Memory B cell (primary cell): ENCODE results near the gene DPM1.

Experiments used
- ATAC-seq: fragments of 150-1000 bp; cut with Tn5 transposase; 2 replicates; pipeline ENCODE4 v1.10.0; 2021; ENCODE audit warnings: low read depth, mild to moderate bottlenecking, moderate library complexity
- DNase-seq, 2 donors: peaks; one replicate each; pipeline ENCODE4 v3.0.0; 2022; ENCODE audit warnings: low spot score in 2 of 2
- H3K27ac Mint-ChIP-seq: one replicate; pipeline ENCODE4 v1.8.0; 2022; ENCODE audit warnings: mild to moderate bottlenecking, moderate library complexity, mixed read lengths
- H3K27me3 Mint-ChIP-seq: one replicate; pipeline ENCODE4 v1.8.0; 2022; ENCODE audit warnings: mixed read lengths
- H3K36me3 Mint-ChIP-seq: one replicate; pipeline ENCODE4 v1.8.0; 2022; ENCODE audit warnings: mild to moderate bottlenecking, mixed read lengths
- H3K4me1 Mint-ChIP-seq: one replicate; pipeline ENCODE4 v1.8.0; 2022; ENCODE audit warnings: mixed read lengths
- H3K4me3 Mint-ChIP-seq: one replicate; pipeline ENCODE4 v1.8.0; 2022; ENCODE audit warnings: mild to moderate bottlenecking, moderate library complexity, mixed read lengths
- H3K9me3 Mint-ChIP-seq: one replicate; pipeline ENCODE4 v1.8.0; 2022; ENCODE audit warnings: mixed read lengths

The DPM1 gene

GRCh38 chr20:50911716-50912115 is 46.6 kb downstream of the DPM1 start:
- Mint-ChIP-seq H3K27ac (peak overlapping the region; percentile 84), H3K9me3 (no peaks in the 10 kb centered on the region), H3K27me3 (no peaks in the 10 kb centered on the region), H3K4me3 (no peak overlapping the region), H3K36me3 (peaks cover 6% of the 10 kb centered on the region), H3K4me1 (peaks cover 58% of the 10 kb centered on the region)
- no peak for DNase-seq
- no peak for ATAC-seq

GRCh38 chr20:50911030-50911429 is 47.3 kb downstream of the DPM1 start:
- H3K27ac Mint-ChIP-seq: peak overlapping the region; percentile 84
- no peaks in the 10 kb centered on the region for H3K27me3 Mint-ChIP-seq
- H3K9me3 Mint-ChIP-seq: no peaks in the 10 kb centered on the region
- DNase-seq (no peak), ATAC-seq (no peak)
- H3K36me3 Mint-ChIP-seq: peaks cover 6% of the 10 kb centered on the region
- peak overlapping the region; percentile 4 for H3K4me3 Mint-ChIP-seq
- H3K4me1 Mint-ChIP-seq: peaks cover 53% of the 10 kb centered on the region

GRCh38 chr20:50909413-50909812 is 48.9 kb downstream of the DPM1 start:
- Mint-ChIP-seq H3K27ac (peak overlapping the region; percentile 55), H3K4me1 (peaks cover 44% of the 10 kb centered on the region), H3K4me3 (no peak overlapping the region), H3K9me3 (no peaks in the 10 kb centered on the region), H3K36me3 (peaks cover 6% of the 10 kb centered on the region), H3K27me3 (no peaks in the 10 kb centered on the region)
- DNase-seq (no peak), ATAC-seq (no peak)

GRCh38 chr20:50904067-50904570 is 54.2 kb downstream of the DPM1 start:
- Mint-ChIP-seq H3K36me3 (peaks cover 12% of the 10 kb centered on the region), H3K9me3 (no peaks in the 10 kb centered on the region), H3K4me1 (peaks cover 27% of the 10 kb centered on the region), H3K4me3 (no peak overlapping the region), H3K27ac (peak overlapping the region; percentile 83), H3K27me3 (no peaks in the 10 kb centered on the region)
- ATAC-seq (peak; percentile 22), DNase-seq (no peak)

- no peak overlapping the region for H3K4me3 Mint-ChIP-seq
- ATAC-seq: no peak
- peaks cover 27% of the 10 kb centered on the region for H3K4me1 Mint-ChIP-seq
- H3K9me3 Mint-ChIP-seq: no peaks in the 10 kb centered on the region
- peaks cover 12% of the 10 kb centered on the region for H3K36me3 Mint-ChIP-seq
- no peak for DNase-seq
- peak overlapping the region; percentile 83 for H3K27ac Mint-ChIP-seq
- no peaks in the 10 kb centered on the region for H3K27me3 Mint-ChIP-seq
Observed at GRCh38 chr20:50903353-50904051, 54.8 kb downstream of the DPM1 start.

- H3K36me3 Mint-ChIP-seq: peaks cover 20% of the 10 kb centered on the region
- ATAC-seq: no peak
- no peak overlapping the region for H3K4me3 Mint-ChIP-seq
Observed at GRCh38 chr20:50901301-50901700, 57.0 kb downstream of the DPM1 start.

GRCh38 chr20:50900261-50900660 is 58.1 kb downstream of the DPM1 start:
- Mint-ChIP-seq H3K27me3 (no peaks in the 10 kb centered on the region), H3K4me1 (peaks cover 25% of the 10 kb centered on the region), H3K9me3 (no peaks in the 10 kb centered on the region), H3K4me3 (no peak overlapping the region), H3K27ac (no peak overlapping the region), H3K36me3 (peaks cover 20% of the 10 kb centered on the region)
- no peak for DNase-seq
- ATAC-seq: no peak

More at GRCh38 chr20:50901301-50901700, 57.0 kb downstream of the DPM1 start:
- no peak for DNase-seq
- peak overlapping the region; percentile 83 for H3K27ac Mint-ChIP-seq
- no peaks in the 10 kb centered on the region for H3K27me3 Mint-ChIP-seq
- H3K9me3 Mint-ChIP-seq: no peaks in the 10 kb centered on the region
- H3K4me1 Mint-ChIP-seq: peaks cover 25% of the 10 kb centered on the region

- no peak overlapping the region for H3K4me3 Mint-ChIP-seq
- H3K4me1 Mint-ChIP-seq: peaks cover 19% of the 10 kb centered on the region
- peaks cover 26% of the 10 kb centered on the region for H3K36me3 Mint-ChIP-seq
- H3K9me3 Mint-ChIP-seq: no peaks in the 10 kb centered on the region
- ATAC-seq (no peak), DNase-seq (no peak)
- H3K27ac Mint-ChIP-seq: peak overlapping the region; percentile 92
- no peaks in the 10 kb centered on the region for H3K27me3 Mint-ChIP-seq
Observed at GRCh38 chr20:50898475-50898874, 59.9 kb downstream of the DPM1 start.

GRCh38 chr20:50895111-50895830 is 63.1 kb downstream of the DPM1 start:
- no peak for ATAC-seq
- Mint-ChIP-seq H3K36me3 (peaks cover 34% of the 10 kb centered on the region), H3K27ac (no peak overlapping the region), H3K9me3 (no peaks in the 10 kb centered on the region), H3K4me3 (no peak overlapping the region), H3K4me1 (peaks cover 21% of the 10 kb centered on the region), H3K27me3 (no peaks in the 10 kb centered on the region)
- no peak for DNase-seq

- ATAC-seq: no peak
- Mint-ChIP-seq H3K27ac (peak overlapping the region; percentile 95), H3K27me3 (no peaks in the 10 kb centered on the region), H3K9me3 (no peaks in the 10 kb centered on the region), H3K4me3 (no peak overlapping the region), H3K36me3 (peaks cover 34% of the 10 kb centered on the region), H3K4me1 (peaks cover 21% of the 10 kb centered on the region)
- no peak for DNase-seq
Observed at GRCh38 chr20:50893620-50894019, 64.7 kb downstream of the DPM1 start.

GRCh38 chr20:50892394-50892793 is 65.9 kb downstream of the DPM1 start:
- Mint-ChIP-seq H3K27ac (peak overlapping the region; percentile 95), H3K27me3 (no peaks in the 10 kb centered on the region), H3K4me1 (peaks cover 16% of the 10 kb centered on the region), H3K4me3 (no peak overlapping the region), H3K9me3 (no peaks in the 10 kb centered on the region), H3K36me3 (peaks cover 27% of the 10 kb centered on the region)
- peak; percentile 69 for ATAC-seq
- DNase-seq: no peak

- ATAC-seq: no peak
- Mint-ChIP-seq H3K27me3 (no peaks in the 10 kb centered on the region), H3K4me3 (no peak overlapping the region), H3K36me3 (peaks cover 24% of the 10 kb centered on the region), H3K4me1 (peaks cover 14% of the 10 kb centered on the region), H3K9me3 (no peaks in the 10 kb centered on the region), H3K27ac (peak overlapping the region; percentile 95)
- DNase-seq: no peak
Observed at GRCh38 chr20:50891138-50891537, 67.2 kb downstream of the DPM1 start.

- ATAC-seq (no peak), DNase-seq (no peak)
- H3K4me1 Mint-ChIP-seq: peaks cover 8% of the 10 kb centered on the region
- H3K4me3 Mint-ChIP-seq: no peak overlapping the region
- H3K36me3 Mint-ChIP-seq: peaks cover 15% of the 10 kb centered on the region
- peak overlapping the region; percentile 29 for H3K27ac Mint-ChIP-seq
- no peaks in the 10 kb centered on the region for H3K9me3 Mint-ChIP-seq
- H3K27me3 Mint-ChIP-seq: no peaks in the 10 kb centered on the region
Observed at GRCh38 chr20:50887576-50887975, 70.8 kb downstream of the DPM1 start.

GRCh38 chr20:50886184-50886790 is 72.0 kb downstream of the DPM1 start:
- Mint-ChIP-seq H3K9me3 (no peaks in the 10 kb centered on the region), H3K27me3 (no peaks in the 10 kb centered on the region), H3K4me3 (no peak overlapping the region), H3K36me3 (peaks cover 10% of the 10 kb centered on the region), H3K27ac (no peak overlapping the region), H3K4me1 (no peaks in the 10 kb centered on the region)
- no peak for DNase-seq
- no peak for ATAC-seq
